Naive thymus-derived CD8-positive, alpha-beta T cell (primary cell): ENCODE measurements around the gene TMPRSS7. TPM values are rescaled to one million over a fixed set of nuclear protein-coding genes. Genes with fewer than 3 reads are reported as not detected.

Source experiments
- ATAC-seq, 2 donors: fragments of 150-1000 bp; cut with Tn5 transposase in 1 of 2; sonication (Bioruptor Pico), chemical (Tn5 transposase) in 1 of 2; 1 replicate in 1 of 2; 2 replicates in 1 of 2; pipeline ENCODE4 v1.10.0; 2021; ENCODE audit warnings: mild to moderate bottlenecking in 2 of 2, moderate library complexity in 2 of 2
- POLR2A ChIA-PET: fragments of 350-600 bp; sonication (Branson Sonifier 250); formaldehyde crosslinking; loops from one replicate; lab custom pipeline; 2021; ENCODE audit warnings: antibody characterized with exemption; lab: Charles Lee
- DNase-seq, 10 donors: peaks; one replicate each; pipeline versions ENCODE4 v3.0.0 to v3.0.0-alpha.2; 2020 to 2022
- H3K27ac Mint-ChIP-seq, 10 donors: one replicate each; pipeline ENCODE4 v1.8.0; 2020 to 2022; ENCODE audit warnings: mild to moderate bottlenecking in 10 of 10, mixed read lengths in 10 of 10, moderate library complexity in 4 of 10, inconsistent platforms in 1 of 10
- H3K27me3 Mint-ChIP-seq, 5 donors: one replicate each; pipeline ENCODE4 v1.8.0; 2021 to 2022; ENCODE audit warnings: mixed read lengths in 5 of 5
- H3K36me3 Mint-ChIP-seq, 3 donors: one replicate each; pipeline ENCODE4 v1.8.0; 2020 to 2022; ENCODE audit warnings: mixed read lengths in 3 of 3, mild to moderate bottlenecking in 2 of 3, inconsistent platforms in 1 of 3
- H3K4me1 Mint-ChIP-seq, 4 donors: one replicate each; pipeline ENCODE4 v1.8.0; 2021 to 2022; ENCODE audit warnings: mixed read lengths in 4 of 4
- H3K4me3 Mint-ChIP-seq, 10 donors: one replicate each; pipeline ENCODE4 v1.8.0; 2020 to 2022; ENCODE audit warnings: mild to moderate bottlenecking in 10 of 10, mixed read lengths in 10 of 10, moderate library complexity in 6 of 10, inconsistent platforms in 1 of 10
- H3K9me3 Mint-ChIP-seq, 9 donors: one replicate each; pipeline ENCODE4 v1.8.0; 2020 to 2022; ENCODE audit warnings: mixed read lengths in 9 of 9, mild to moderate bottlenecking in 3 of 9, inconsistent platforms in 1 of 9, moderate library complexity in 1 of 9
- polyA plus RNA-seq, 3 donors: library from polyadenylated mRNA; unstranded; fragments of 300-500 nt; fragmentation: Illumina TruSeq; gene quantifications; one replicate each; pipeline ENCODE4 v1.2.3, GENCODE V29; 2021
- total RNA-seq, 8 experiments: library from RNA in 2 of 8; stranded (reverse) in 2 of 8; gene quantifications; one replicate each; pipeline ENCODE4 v1.2.3 and lab custom pipeline; 2021 to 2026

The TMPRSS7 gene
- total and polyA plus RNA-seq, 5 experiments from 2014 or later, result 0.08 to 0.12 TPM; not detected in 3

GRCh38 chr3:112003321-112004080, 31.0 kb upstream of the TMPRSS7 start:
- H3K27me3 Mint-ChIP-seq, result peaks cover 0 to 5% (median 0%) of the 10 kb centered on the region in 5 donors
- no peaks in the 10 kb centered on the region for H3K9me3 Mint-ChIP-seq
- no peak for DNase-seq
- POLR2A ChIA-PET, result interaction anchor here (0.7 to 1.2 kb wide), 2 partner anchors 24 to 25 kb away, joined by 4 read pairs; partner anchors contain the start of gene ABHD10
- peak overlapping the region in 6 of 10 donors; percentile 28 to 77 (median 56) for H3K27ac Mint-ChIP-seq
- H3K4me1 Mint-ChIP-seq, result peaks cover 23 to 40% (median 37%) of the 10 kb centered on the region in 4 donors
- ATAC-seq, result peak in 1 of 2 donors; percentile 35
- H3K36me3 Mint-ChIP-seq, result no peaks in the 10 kb centered on the region
- peak overlapping the region in 2 of 10 donors; percentile 26 to 53 for H3K4me3 Mint-ChIP-seq

GRCh38 chr3:112004187-112004586, 30.3 kb upstream of the TMPRSS7 start:
- POLR2A ChIA-PET, result interaction anchor here (0.7 kb wide), 1 partner anchor 25 kb away, joined by 4 read pairs; the partner anchor contains the start of gene ABHD10
- peak overlapping the region in 1 of 10 donors; percentile 42 for H3K27ac Mint-ChIP-seq

GRCh38 chr3:112004669-112005068, 29.9 kb upstream of the TMPRSS7 start:
- no peak overlapping the region for H3K27ac Mint-ChIP-seq
- no peak overlapping the region for H3K4me3 Mint-ChIP-seq
- no peaks in the 10 kb centered on the region for H3K27me3 Mint-ChIP-seq
- ATAC-seq (no peak), DNase-seq (no peak)
- no peaks in the 10 kb centered on the region for H3K36me3 Mint-ChIP-seq
- peaks cover 22 to 28% (median 28%) of the 10 kb centered on the region in 4 donors for H3K4me1 Mint-ChIP-seq
- POLR2A ChIA-PET, result interaction anchor here (0.7 kb wide), 1 partner anchor 25 kb away, joined by 4 read pairs; the partner anchor contains the start of gene ABHD10
- H3K9me3 Mint-ChIP-seq, result no peaks in the 10 kb centered on the region

More at GRCh38 chr3:112004187-112004586, 30.3 kb upstream of the TMPRSS7 start:
- no peak overlapping the region for H3K4me3 Mint-ChIP-seq
- H3K9me3 Mint-ChIP-seq, result no peaks in the 10 kb centered on the region
- DNase-seq (no peak), ATAC-seq (no peak)
- peaks cover 22 to 33% (median 31%) of the 10 kb centered on the region in 4 donors for H3K4me1 Mint-ChIP-seq
- peaks cover 0 to under 1% (median 0%) of the 10 kb centered on the region in 5 donors for H3K27me3 Mint-ChIP-seq
- H3K36me3 Mint-ChIP-seq, result no peaks in the 10 kb centered on the region

- POLR2A ChIA-PET, result no interaction called here
- ATAC-seq (no peak), DNase-seq (no peak)
- peaks cover 22 to 28% (median 25%) of the 10 kb centered on the region in 4 donors for H3K4me1 Mint-ChIP-seq
- H3K9me3 Mint-ChIP-seq, result no peaks in the 10 kb centered on the region
- no peak overlapping the region for H3K27ac Mint-ChIP-seq
- no peaks in the 10 kb centered on the region for H3K27me3 Mint-ChIP-seq
- no peak overlapping the region for H3K4me3 Mint-ChIP-seq
- no peaks in the 10 kb centered on the region for H3K36me3 Mint-ChIP-seq
Measured at GRCh38 chr3:112005091-112005672, 29.4 kb upstream of the TMPRSS7 start.

- POLR2A ChIA-PET, result no interaction called here
- Mint-ChIP-seq H3K27ac (no peak overlapping the region), H3K4me3 (no peak overlapping the region), H3K36me3 (no peaks in the 10 kb centered on the region), H3K27me3 (no peaks in the 10 kb centered on the region), H3K9me3 (no peaks in the 10 kb centered on the region), H3K4me1 (peaks cover 13 to 20% (median 16%) of the 10 kb centered on the region in 4 donors)
- DNase-seq (no peak), ATAC-seq (no peak)
Measured at GRCh38 chr3:112007633-112008032, 26.9 kb upstream of the TMPRSS7 start.

- Mint-ChIP-seq H3K9me3 (no peaks in the 10 kb centered on the region), H3K27ac (no peak overlapping the region), H3K36me3 (no peaks in the 10 kb centered on the region), H3K27me3 (no peaks in the 10 kb centered on the region), H3K4me1 (peaks cover 2 to 17% (median 6%) of the 10 kb centered on the region in 4 donors), H3K4me3 (no peak overlapping the region)
- POLR2A ChIA-PET, result no interaction called here
- DNase-seq, result no peak
- ATAC-seq, result no peak
Measured at GRCh38 chr3:112009670-112010069, 24.9 kb upstream of the TMPRSS7 start.

GRCh38 chr3:112010636-112011035, 23.9 kb upstream of the TMPRSS7 start:
- peaks cover 2 to 17% (median 6%) of the 10 kb centered on the region in 4 donors for H3K4me1 Mint-ChIP-seq
- no peaks in the 10 kb centered on the region for H3K27me3 Mint-ChIP-seq
- H3K9me3 Mint-ChIP-seq, result no peaks in the 10 kb centered on the region
- POLR2A ChIA-PET, result interaction anchor here (0.5 kb wide), 1 partner anchor 193 kb away, joined by 3 read pairs; no protein-coding TSS in a partner anchor
- no peak overlapping the region for H3K4me3 Mint-ChIP-seq
- no peak overlapping the region for H3K27ac Mint-ChIP-seq
- H3K36me3 Mint-ChIP-seq, result no peaks in the 10 kb centered on the region
- ATAC-seq, result no peak
- DNase-seq, result no peak

- DNase-seq (no peak), ATAC-seq (no peak)
- peaks cover 2 to 17% (median 6%) of the 10 kb centered on the region in 4 donors for H3K4me1 Mint-ChIP-seq
- H3K27ac Mint-ChIP-seq, result no peak overlapping the region
- no peaks in the 10 kb centered on the region for H3K9me3 Mint-ChIP-seq
- no peaks in the 10 kb centered on the region for H3K27me3 Mint-ChIP-seq
- POLR2A ChIA-PET, result interaction anchor here (0.9 kb wide), 1 partner anchor 22 kb away, joined by 3 read pairs; no protein-coding TSS in a partner anchor
- H3K4me3 Mint-ChIP-seq, result no peak overlapping the region
- no peaks in the 10 kb centered on the region for H3K36me3 Mint-ChIP-seq
Measured at GRCh38 chr3:112011376-112011940, 23.1 kb upstream of the TMPRSS7 start.

- H3K36me3 Mint-ChIP-seq, result no peaks in the 10 kb centered on the region
- H3K27me3 Mint-ChIP-seq, result no peaks in the 10 kb centered on the region
- POLR2A ChIA-PET, result interaction anchor here (0.9 to 1.3 kb wide), 2 partner anchors 21 to 23 kb away, joined by 3 to 4 read pairs; no protein-coding TSS in a partner anchor
- ATAC-seq (no peak), DNase-seq (no peak)
- no peaks in the 10 kb centered on the region for H3K9me3 Mint-ChIP-seq
- peaks cover 2 to 17% (median 6%) of the 10 kb centered on the region in 4 donors for H3K4me1 Mint-ChIP-seq
- H3K27ac Mint-ChIP-seq, result no peak overlapping the region
- no peak overlapping the region for H3K4me3 Mint-ChIP-seq
Measured at GRCh38 chr3:112012205-112012992, 22.1 kb upstream of the TMPRSS7 start.

- no peaks in the 10 kb centered on the region for H3K27me3 Mint-ChIP-seq
- H3K27ac Mint-ChIP-seq, result peak overlapping the region in 1 of 10 donors; percentile 47
- H3K4me3 Mint-ChIP-seq, result peak overlapping the region in 2 of 10 donors; percentile 30 to 48
- H3K4me1 Mint-ChIP-seq, result peaks cover 2 to 17% (median 6%) of the 10 kb centered on the region in 4 donors
- DNase-seq, result peak; percentile 18 to 65 (median 42)
- ATAC-seq, result peak; percentile 75 to 84
- no peaks in the 10 kb centered on the region for H3K36me3 Mint-ChIP-seq
- H3K9me3 Mint-ChIP-seq, result no peaks in the 10 kb centered on the region
- POLR2A ChIA-PET, result interaction anchor here (1.0 to 1.3 kb wide), 2 partner anchors 21 to 34 kb away, joined by 4 to 5 read pairs; partner anchors contain the start of gene ABHD10
Measured at GRCh38 chr3:112013058-112013783, 21.3 kb upstream of the TMPRSS7 start.

GRCh38 chr3:112013784-112014143, 20.8 kb upstream of the TMPRSS7 start:
- no peaks in the 10 kb centered on the region for H3K27me3 Mint-ChIP-seq
- H3K9me3 Mint-ChIP-seq, result no peaks in the 10 kb centered on the region
- H3K36me3 Mint-ChIP-seq, result no peaks in the 10 kb centered on the region
- DNase-seq (no peak), ATAC-seq (peak in 1 of 2 donors; percentile 12)
- POLR2A ChIA-PET, result interaction anchor here (1.0 kb wide), 1 partner anchor 35 kb away, joined by 5 read pairs; the partner anchor contains the start of gene ABHD10
- peaks cover 2 to 17% (median 6%) of the 10 kb centered on the region in 4 donors for H3K4me1 Mint-ChIP-seq
- H3K4me3 Mint-ChIP-seq, result peak overlapping the region in 1 of 10 donors; percentile 30
- no peak overlapping the region for H3K27ac Mint-ChIP-seq
